HepG2 (cell line): ENCODE measurements around the gene YPEL3. TPM values are rescaled to one million over a fixed set of nuclear protein-coding genes. Genes with fewer than 3 reads are reported as not detected.
A peak's percentile ranks its signal among the peaks of the same experiment; 100 is the strongest.

Experiments
- ATAC-seq: fragments of 200-7000 bp; cut with Tn5 transposase; 3 replicates; pipeline ENCODE4 v1.9.1; 2020; ENCODE audit warnings: mild to moderate bottlenecking, moderate library complexity
- BruUV-seq: library from RNA; stranded (reverse); fragments of 400-500 nt; replicated peaks from 2 replicates; lab custom pipeline; 2021; lab: Mats Ljungman, UMichigan
- CTCF ChIA-PET: fragments of 300-600 bp; formaldehyde crosslinking; extraction: SDS; loops from one replicate; lab custom pipeline; 2021; ENCODE audit warnings: low total read pairs, inconsistent platforms, low intra/inter-chr PET ratio; lab: Yijun Ruan, JAX
- POLR2A ChIA-PET: fragments of 350-600 bp; sonication (Branson Sonifier 250); formaldehyde crosslinking; loops from one replicate; lab custom pipeline; 2020; ENCODE audit warnings: antibody characterized with exemption, inconsistent platforms; lab: Yijun Ruan, JAX
- DNase-seq: peaks from one replicate; pipeline ENCODE4 v3.0.0-alpha.2; 2015; ENCODE audit warnings: low spot score
- FAIRE-seq: peaks from 3 replicates; lab custom pipeline; 2011; peaks lifted over from hg19 to GRCh38; lab: Jason Lieb, UNC
- H2AFZ ChIP-seq: one replicate; pipeline ENCODE4 v1.6.1; 2011; ENCODE audit warnings: low read length, inconsistent platforms
- H3K27ac ChIP-seq: fragments of 300-600 bp; 3 replicates; pipeline ENCODE4 v1.8.0; 2011; ENCODE audit warnings: mixed run types, mild to moderate bottlenecking, mixed read lengths, low read length, inconsistent platforms; ENCODE audit not compliant: insufficient read depth; ENCODE audit errors: extremely low read length
- H3K27me3 ChIP-seq, 2 experiments: fragments of 200-600 bp in 1 of 2; 2 replicates in 1 of 2; 3 replicates in 1 of 2; pipeline versions ENCODE4 v1.6.0 to v1.8.0; 2011; ENCODE audit warnings: low read length in 2 of 2, mild to moderate bottlenecking in 2 of 2, moderate library complexity in 2 of 2, inconsistent platforms in 1 of 2; ENCODE audit not compliant: insufficient read depth in 2 of 2, control insufficient read depth in 1 of 2
- H3K36me3 ChIP-seq, 2 experiments: fragments of 200-600 bp in 1 of 2; replicated peaks in 1 of 2; 2 replicates in 1 of 2; 3 replicates in 1 of 2; pipeline versions ENCODE4 v1.5.1 to v1.8.0; 2011; ENCODE audit warnings: low read length in 2 of 2, inconsistent platforms in 1 of 2; ENCODE audit not compliant: insufficient read depth in 2 of 2, control insufficient read depth in 1 of 2
- H3K4me1 ChIP-seq: 2 replicates; pipeline ENCODE4 v1.5.1; 2012; ENCODE audit warnings: low read length, inconsistent platforms; ENCODE audit not compliant: insufficient read depth
- H3K4me2 ChIP-seq: 2 replicates; pipeline ENCODE4 v1.6.0; 2011; ENCODE audit warnings: low read depth, low read length, inconsistent platforms
- H3K4me3 ChIP-seq, 3 experiments: fragments of 200-600 bp in 1 of 3; sonication (generic), shearing (Covaris generic) in 1 of 3; replicated peaks in 1 of 3; 2 replicates each; pipeline ENCODE4 v1.5.1; 2011 to 2016; ENCODE audit warnings: low read length in 3 of 3, inconsistent platforms in 2 of 3, low read depth in 2 of 3, mild to moderate bottlenecking in 2 of 3, control low read depth in 1 of 3, mixed read lengths in 1 of 3; ENCODE audit not compliant: insufficient read depth in 1 of 3
- H3K79me2 ChIP-seq: one replicate; pipeline ENCODE4 v1.6.1; 2011; ENCODE audit warnings: low read length, inconsistent platforms; ENCODE audit not compliant: insufficient read depth
- H3K9ac ChIP-seq: 2 replicates; pipeline ENCODE4 v1.6.0; 2011; ENCODE audit warnings: mild to moderate bottlenecking, low read depth, low read length, inconsistent platforms; ENCODE audit not compliant: insufficient read depth
- H3K9me3 ChIP-seq: 2 replicates; pipeline ENCODE4 v1.5.1; 2012; ENCODE audit warnings: mild to moderate bottlenecking, low read length
- H4K20me1 ChIP-seq: 2 replicates; pipeline ENCODE4 v1.6.0; 2011; ENCODE audit warnings: inconsistent platforms, mild to moderate bottlenecking, low read length, moderate library complexity; ENCODE audit not compliant: insufficient read depth
- AGO1 ChIP-seq: fragments of 200-400 bp; formaldehyde crosslinking; IDR thresholded peaks from 2 replicates; pipeline ENCODE4 v1.6.1; 2017; ENCODE audit warnings: mild to moderate bottlenecking, low read depth, low read length, moderate library complexity; ENCODE audit not compliant: poor library complexity, severe bottlenecking
- AKAP8 ChIP-seq: sonication (generic); formaldehyde crosslinking; IDR thresholded peaks from 2 replicates; pipeline ENCODE4 v1.5.1; 2020; ENCODE audit warnings: mild to moderate bottlenecking, missing genetic modification reagents
- CC2D1A ChIP-seq: sonication (generic); formaldehyde crosslinking; IDR thresholded peaks from 2 replicates; pipeline ENCODE4 v1.8.1; 2023; ENCODE audit warnings: mild to moderate bottlenecking, missing genetic modification reagents
- KDM2A ChIP-seq: sonication (generic); formaldehyde crosslinking; IDR thresholded peaks from 2 replicates; pipeline ENCODE4 v1.4.0; 2020; ENCODE audit warnings: low read depth, missing genetic modification reagents, borderline replicate concordance
- UBTF ChIP-seq: sonication (generic); formaldehyde crosslinking; IDR thresholded peaks from 2 replicates; pipeline ENCODE4 v1.4.0; 2020; ENCODE audit warnings: mild to moderate bottlenecking, missing genetic modification reagents
- WGBS: methylation state at CpG from one replicate; pipeline ENCODE4 v1.1.6; 2017; ENCODE audit warnings: low lambda C conversion rate; 5-methylcytosine and 5-hydroxymethylcytosine counted together
- in situ Hi-C: cut with HindIII; loops from 2 replicates; pipeline ENCODE4 v1.10.0; 2017; ENCODE audit warnings: low pct_unique_long_range_greater_than_20kb; ENCODE audit not compliant: extremely low pct_ligation_motif_present
- intact Hi-C: fragments of 100-400 bp; cut with micrococcal nuclease; formaldehyde crosslinking; loops from one replicate; pipeline ENCODE4 v1.10.0; 2022; ENCODE audit not compliant: unreplicated experiment
- polyA plus RNA-seq, 8 experiments: library from polyadenylated mRNA; depleted of rRNA in 3 of 8; stranded (reverse) in 7 of 8; unstranded in 1 of 8; fragments of >200 nt; fragmentation: Illumina TruSeq in 4 of 8; extraction: Trizol in 4 of 8; gene quantifications; 2 replicates each; pipeline versions ENCODE4 v1.2.1 to v1.2.3, GENCODE V29; 2011 to 2016; ENCODE audit warnings: low read depth in 4 of 8, missing spikeins in 1 of 8, mixed read lengths in 1 of 8; ENCODE audit not compliant: insufficient read depth in 1 of 8
- total RNA-seq, 5 experiments: library from RNA; depleted of rRNA; stranded (reverse); fragments of >200 nt; fragmentation: Illumina TruSeq; extraction: Trizol; gene quantifications; 2 replicates each; pipeline ENCODE4 v1.2.3, GENCODE V29; 2016; ENCODE audit warnings: low read depth in 1 of 5

The YPEL3 gene
- total and polyA plus RNA-seq, 2 of the 13 experiments (the other 11 are each of a cell fraction or from before 2014, with no cell fraction given), result 5.4 to 47.0 TPM

GRCh38 chr16:30113711-30114333 lies 17.8 kb upstream of the YPEL3 start:
- CTCF ChIA-PET, result interaction anchor here (1.2 kb wide), 1 partner anchor 73 kb away, joined by 3 read pairs; no protein-coding TSS in a partner anchor
- intact Hi-C loops (no loop called here), in situ Hi-C loops (no loop called here)
- Histone ChIP-seq H3K9ac (no peak overlapping the region), H4K20me1 (no peaks in the 10 kb centered on the region), H3K4me1 (peaks cover 30% of the 10 kb centered on the region), H3K79me2 (no peaks in the 10 kb centered on the region), H3K36me3 (peaks cover 9 to 16% of the 10 kb centered on the region in 2 experiments; a peak in 3 of 5 replicates), H3K9me3 (no peaks in the 10 kb centered on the region), H2AFZ (no peak overlapping the region), H3K4me3 (no peak overlapping the region), H3K4me2 (peak overlapping the region; percentile 87; the same call in 1 of the 2 replicates), H3K27me3 (no peaks in the 10 kb centered on the region), H3K27ac (peak overlapping the region; percentile 33)
- FAIRE-seq (no peak), DNase-seq (no peak), ATAC-seq (no peak; the same call in 2 of the 3 replicates)
- WGBS, result 94% methylated on average over 19 of the region's 20 CpGs
- TF ChIP-seq CC2D1A, result no peak
- TF ChIP-seq UBTF (CRISPR knock-in tag), result 0 out of 2 replicates have a peak, but pooled peaks have one; percentile 1
- TF ChIP-seq AGO1, result peak; percentile 15
- peak; percentile 7; the same call in 1 of the 2 replicates for TF ChIP-seq KDM2A (CRISPR knock-in tag)
- 0 out of 2 replicates have a peak, but pooled peaks have one; percentile 0 for TF ChIP-seq AKAP8 (CRISPR knock-in tag)
- POLR2A ChIA-PET, result interaction anchor here (1.1 to 3.4 kb wide), 2 partner anchors 11 to 70 kb away, joined by 4 to 28 read pairs; partner anchors contain the start of genes CORO1A and MAPK3
- no TSS peak for BruUV-seq
